ENCODE measurements around the gene INF2. TPM values are rescaled to one million over a fixed set of nuclear protein-coding genes. Genes with fewer than 3 reads are reported as not detected.

The INF2 gene
- total RNA-seq, 3 donors from 2014 or later (not counting 1 experiment from before 2014, with no cell fraction given): 12.7 to 21.9 (median 15.3) TPM

- 49% methylated on average over 20 of the region's 20 CpGs for WGBS (ENCODE audit: insufficient coverage)
- H3K4me3 ChIP-seq (ENCODE audit: low read length): no peak overlapping the region
- intact Hi-C loops (cut with micrococcal nuclease): no loop called here
- H3K9me3 ChIP-seq (ENCODE audit: control insufficient read depth, insufficient read depth, low read length): no peaks in the 10 kb centered on the region
- TF ChIP-seq CTCF (IDR thresholded peaks at IDR 0.05): no peak
- no peaks in the 10 kb centered on the region for H3K27me3 ChIP-seq (ENCODE audit: control insufficient read depth, insufficient read depth, low read length)
- no peaks in the 10 kb centered on the region for H3K27me3 Mint-ChIP-seq (ENCODE audit: low read depth in 2 of 2)
- H3K27ac ChIP-seq (ENCODE audit: low read length): no peak overlapping the region
- H3K27ac Mint-ChIP-seq: no peak overlapping the region
- H3K36me3 Mint-ChIP-seq: no peaks in the 10 kb centered on the region
- DNase-seq (no peak), ATAC-seq (peak in 1 of 3 donors; percentile 49)
- H3K4me1 Mint-ChIP-seq: peaks cover 5 to 11% of the 10 kb centered on the region in 2 donors
- peaks cover 3% of the 10 kb centered on the region for H3K4me1 ChIP-seq (ENCODE audit: control insufficient read depth, insufficient read depth, low read length)
- no peak overlapping the region for H3K4me3 Mint-ChIP-seq
- no peaks in the 10 kb centered on the region for H3K9me3 Mint-ChIP-seq
- no peaks in the 10 kb centered on the region for H3K36me3 ChIP-seq (ENCODE audit: control insufficient read depth, insufficient read depth, low read length)
Observed at GRCh38 chr14:104717646-104718045, 28.2 kb downstream of the INF2 start.

GRCh38 chr14:104718147-104718546 is 28.7 kb downstream of the INF2 start:
- ATAC-seq (no peak), DNase-seq (no peak)
- Histone ChIP-seq H3K4me3 (ENCODE audit: low read length) (no peak overlapping the region), H3K27me3 (ENCODE audit: control insufficient read depth, insufficient read depth, low read length) (no peaks in the 10 kb centered on the region), H3K4me1 (ENCODE audit: control insufficient read depth, insufficient read depth, low read length) (peaks cover 4% of the 10 kb centered on the region), H3K36me3 (ENCODE audit: control insufficient read depth, insufficient read depth, low read length) (no peaks in the 10 kb centered on the region), H3K27ac (ENCODE audit: low read length) (no peak overlapping the region), H3K9me3 (ENCODE audit: control insufficient read depth, insufficient read depth, low read length) (no peaks in the 10 kb centered on the region)
- Mint-ChIP-seq H3K36me3 (no peaks in the 10 kb centered on the region), H3K4me1 (peaks cover 5 to 11% of the 10 kb centered on the region in 2 donors), H3K27me3 (ENCODE audit: low read depth in 2 of 2) (no peaks in the 10 kb centered on the region), H3K9me3 (no peaks in the 10 kb centered on the region), H3K4me3 (no peak overlapping the region), H3K27ac (no peak overlapping the region)
- intact Hi-C loops (cut with micrococcal nuclease): no loop called here
- TF ChIP-seq CTCF (IDR thresholded peaks at IDR 0.05): no peak
- WGBS (ENCODE audit: insufficient coverage): 81% methylated on average over 10 of the region's 10 CpGs

- TF ChIP-seq CTCF (IDR thresholded peaks at IDR 0.05): no peak
- Mint-ChIP-seq H3K9me3 (no peaks in the 10 kb centered on the region), H3K36me3 (no peaks in the 10 kb centered on the region), H3K27me3 (ENCODE audit: low read depth in 2 of 2) (no peaks in the 10 kb centered on the region), H3K4me1 (peaks cover 5 to 11% of the 10 kb centered on the region in 2 donors), H3K4me3 (no peak overlapping the region), H3K27ac (no peak overlapping the region)
- Histone ChIP-seq H3K27ac (ENCODE audit: low read length) (no peak overlapping the region), H3K36me3 (ENCODE audit: control insufficient read depth, insufficient read depth, low read length) (no peaks in the 10 kb centered on the region), H3K4me1 (ENCODE audit: control insufficient read depth, insufficient read depth, low read length) (peaks cover 7% of the 10 kb centered on the region), H3K9me3 (ENCODE audit: control insufficient read depth, insufficient read depth, low read length) (no peaks in the 10 kb centered on the region), H3K4me3 (ENCODE audit: low read length) (no peak overlapping the region), H3K27me3 (ENCODE audit: control insufficient read depth, insufficient read depth, low read length) (no peaks in the 10 kb centered on the region)
- DNase-seq (no peak), ATAC-seq (no peak)
- 97% methylated on average over 11 of the region's 11 CpGs for WGBS (ENCODE audit: insufficient coverage)
- intact Hi-C loops (cut with micrococcal nuclease): no loop called here
Observed at GRCh38 chr14:104718871-104719270, 29.5 kb downstream of the INF2 start.

- Histone ChIP-seq H3K9me3 (ENCODE audit: control insufficient read depth, insufficient read depth, low read length) (no peaks in the 10 kb centered on the region), H3K27me3 (ENCODE audit: control insufficient read depth, insufficient read depth, low read length) (no peaks in the 10 kb centered on the region), H3K27ac (ENCODE audit: low read length) (no peak overlapping the region), H3K4me1 (ENCODE audit: control insufficient read depth, insufficient read depth, low read length) (peaks cover 7% of the 10 kb centered on the region), H3K4me3 (ENCODE audit: low read length) (no peak overlapping the region), H3K36me3 (ENCODE audit: control insufficient read depth, insufficient read depth, low read length) (no peaks in the 10 kb centered on the region)
- no peak for ATAC-seq
- H3K27me3 Mint-ChIP-seq (ENCODE audit: low read depth in 2 of 2): no peaks in the 10 kb centered on the region
- peaks cover 5 to 11% of the 10 kb centered on the region in 2 donors for H3K4me1 Mint-ChIP-seq
- no peak overlapping the region for H3K27ac Mint-ChIP-seq
- 91% methylated on average over 15 of the region's 15 CpGs for WGBS (ENCODE audit: insufficient coverage)
- DNase-seq: no peak
- TF ChIP-seq CTCF (IDR thresholded peaks at IDR 0.05): no peak
- no peak overlapping the region for H3K4me3 Mint-ChIP-seq
- no peaks in the 10 kb centered on the region for H3K9me3 Mint-ChIP-seq
- H3K36me3 Mint-ChIP-seq: no peaks in the 10 kb centered on the region
- intact Hi-C loops (cut with micrococcal nuclease): no loop called here
Observed at GRCh38 chr14:104719343-104719742, 29.9 kb downstream of the INF2 start.
